GM19099 (cell line): Measurements from ENCODE around the gene FBXW11.

Experiments used
- POLR2A ChIP-seq: IDR thresholded peaks from 3 replicates; pipeline ENCODE4 v1.6.1; 2011; ENCODE audit warnings: low read depth; ENCODE audit not compliant: insufficient read length; ENCODE audit errors: extremely low read depth

The FBXW11 gene

DNA sequence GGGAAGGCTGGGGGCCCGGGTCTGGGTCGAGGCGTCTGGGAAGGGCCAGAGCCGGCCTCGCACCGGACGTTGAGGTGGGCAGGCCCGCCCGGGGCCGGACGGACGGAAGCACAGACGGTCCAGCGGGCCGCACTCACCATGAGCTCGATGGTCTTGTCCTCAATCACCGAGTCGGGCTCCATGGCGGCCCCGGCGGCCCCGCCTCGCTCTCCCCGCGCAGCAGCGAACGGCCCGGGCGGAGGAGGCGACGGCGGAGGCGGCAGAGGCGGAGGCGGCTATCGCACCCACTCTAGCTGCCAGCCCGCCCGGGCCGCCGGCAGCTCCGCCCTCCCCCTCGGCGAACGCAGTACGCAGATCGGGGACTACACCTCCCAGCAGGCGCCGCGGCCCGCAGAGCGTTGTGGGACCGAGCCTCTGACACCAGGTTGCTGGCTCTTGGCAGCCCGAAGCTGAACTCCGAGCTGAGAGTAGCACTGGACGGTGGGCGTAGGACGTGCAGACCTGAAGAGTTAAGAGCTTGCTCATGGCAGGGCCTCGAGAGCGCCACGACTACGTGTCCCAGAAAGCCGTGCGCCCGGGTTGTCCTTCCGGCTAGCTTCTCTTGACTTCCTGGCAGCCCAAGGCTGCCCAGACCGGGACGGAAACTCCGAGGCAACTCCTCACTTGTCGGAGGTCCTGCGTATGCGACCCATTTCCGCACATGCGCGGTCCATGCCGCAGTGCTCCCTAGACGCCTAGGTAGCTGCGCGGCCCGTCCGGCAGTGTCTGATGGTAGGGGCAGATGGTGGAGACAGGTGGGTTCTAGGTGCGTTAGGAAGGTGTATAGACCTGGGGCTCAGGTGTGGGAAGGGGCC, at the start of gene FBXW11:
Gene FBXW11, minus strand, starts transcription at position 318 of the 854 bp plus-strand sequence. Its CDS starts 136 bp downstream, at position 182.
- peak; percentile 95 for TF ChIP-seq POLR2A

DNA sequence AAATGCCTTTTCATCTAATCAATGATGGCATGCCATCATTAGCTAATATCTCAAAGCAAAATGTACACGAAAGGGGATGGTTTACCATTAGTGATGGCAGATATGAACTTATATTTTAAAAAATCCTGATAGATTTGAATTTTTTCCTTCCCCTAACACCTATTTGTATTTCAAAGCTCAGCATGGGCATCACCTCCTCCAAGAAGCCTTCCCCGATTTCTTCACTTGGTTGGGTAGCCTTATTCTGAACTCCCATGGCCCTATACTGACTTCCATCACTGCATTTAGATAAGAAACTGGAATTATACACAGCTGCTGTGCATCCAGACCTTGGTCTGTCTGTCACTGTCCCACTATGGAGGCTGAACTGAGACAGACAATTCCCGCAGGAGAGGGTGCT, 49.6 kb upstream of the FBXW11 start:
- no peak for TF ChIP-seq POLR2A

DNA sequence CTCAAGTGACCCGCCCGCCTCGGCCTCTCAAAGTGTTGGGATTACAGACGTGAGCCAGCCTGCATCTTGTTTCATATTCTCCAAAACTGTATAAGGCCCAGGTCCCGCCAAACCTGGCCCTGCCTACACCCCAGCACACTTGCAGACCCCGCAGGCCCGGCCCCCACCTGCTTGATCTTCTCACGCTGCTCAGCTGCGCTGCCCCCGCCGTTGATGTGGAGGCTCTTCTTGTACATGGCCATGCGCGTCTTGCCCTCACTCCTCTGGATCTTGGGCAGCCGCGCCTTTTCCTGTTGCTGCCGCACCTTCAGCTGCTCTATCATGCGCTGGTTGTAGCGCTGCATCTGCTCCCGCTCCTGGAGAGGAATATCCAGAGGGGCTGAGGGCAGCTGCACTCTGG, 49.0 kb upstream of the FBXW11 start:
- no peak for TF ChIP-seq POLR2A

DNA sequence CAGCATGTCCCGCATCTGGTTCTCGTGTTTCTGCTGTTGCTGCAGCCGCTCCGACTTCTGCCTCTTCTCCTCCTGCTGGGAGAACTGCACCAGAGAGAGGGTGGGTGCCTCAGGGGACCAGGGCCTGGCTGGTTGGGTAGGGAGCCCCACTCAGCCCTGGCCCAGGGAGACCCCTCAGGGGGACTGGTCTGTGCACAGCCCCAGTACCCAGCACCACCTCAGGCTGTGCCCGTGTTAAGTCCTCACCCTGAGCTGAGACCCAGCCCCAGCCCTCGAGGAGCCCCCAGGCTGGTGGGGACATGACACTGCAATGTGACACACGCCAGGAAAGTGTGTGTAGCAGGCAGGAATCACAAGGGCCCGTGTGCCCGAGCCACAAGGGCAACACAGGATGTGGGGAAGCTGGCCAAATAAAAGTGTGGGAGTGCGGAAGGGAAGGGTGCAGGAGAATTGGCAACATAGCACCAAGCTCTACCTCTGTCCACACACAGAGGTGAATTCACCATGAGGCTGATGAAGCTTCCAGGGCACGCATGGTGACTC, 48.2 kb upstream of the FBXW11 start:
- no peak for TF ChIP-seq POLR2A

DNA sequence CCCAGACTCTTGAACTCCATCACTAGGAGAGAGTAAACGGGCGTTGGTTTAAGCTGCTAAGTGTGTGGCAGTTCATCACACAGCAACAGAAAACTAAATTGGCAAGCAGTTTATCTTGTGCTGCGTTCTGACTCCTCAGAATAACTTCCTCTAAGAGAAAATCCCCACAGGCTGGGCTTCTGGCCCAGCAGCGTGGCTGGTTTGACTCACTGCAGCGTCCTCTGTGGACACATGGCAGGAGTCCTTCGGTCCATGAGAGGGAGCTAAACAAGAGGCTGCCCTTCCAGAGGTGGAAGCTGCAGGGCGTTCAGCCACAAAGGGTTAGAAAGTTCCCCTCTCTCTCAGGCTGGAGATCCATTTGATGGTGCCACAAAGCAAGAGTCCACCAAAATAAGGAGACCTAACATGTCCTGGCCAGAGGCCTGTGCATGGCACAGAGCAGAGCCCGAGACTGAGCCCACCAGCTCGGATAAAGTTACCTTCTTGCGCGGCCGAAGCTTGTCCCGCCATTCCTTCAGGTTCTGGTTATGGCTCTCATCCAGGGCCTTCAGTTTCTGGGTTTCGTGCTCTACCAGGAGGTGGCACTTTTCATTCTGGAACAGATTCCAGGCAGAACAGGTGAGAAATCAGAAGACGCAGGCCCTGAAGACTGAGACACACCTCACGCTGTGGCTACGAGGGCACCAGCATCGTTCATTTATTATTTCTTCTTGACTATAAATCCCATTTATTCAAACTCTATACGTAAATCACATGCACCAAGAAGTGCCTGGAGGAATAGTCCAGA, 46.2 kb upstream of the FBXW11 start:
- no peak for TF ChIP-seq POLR2A

DNA sequence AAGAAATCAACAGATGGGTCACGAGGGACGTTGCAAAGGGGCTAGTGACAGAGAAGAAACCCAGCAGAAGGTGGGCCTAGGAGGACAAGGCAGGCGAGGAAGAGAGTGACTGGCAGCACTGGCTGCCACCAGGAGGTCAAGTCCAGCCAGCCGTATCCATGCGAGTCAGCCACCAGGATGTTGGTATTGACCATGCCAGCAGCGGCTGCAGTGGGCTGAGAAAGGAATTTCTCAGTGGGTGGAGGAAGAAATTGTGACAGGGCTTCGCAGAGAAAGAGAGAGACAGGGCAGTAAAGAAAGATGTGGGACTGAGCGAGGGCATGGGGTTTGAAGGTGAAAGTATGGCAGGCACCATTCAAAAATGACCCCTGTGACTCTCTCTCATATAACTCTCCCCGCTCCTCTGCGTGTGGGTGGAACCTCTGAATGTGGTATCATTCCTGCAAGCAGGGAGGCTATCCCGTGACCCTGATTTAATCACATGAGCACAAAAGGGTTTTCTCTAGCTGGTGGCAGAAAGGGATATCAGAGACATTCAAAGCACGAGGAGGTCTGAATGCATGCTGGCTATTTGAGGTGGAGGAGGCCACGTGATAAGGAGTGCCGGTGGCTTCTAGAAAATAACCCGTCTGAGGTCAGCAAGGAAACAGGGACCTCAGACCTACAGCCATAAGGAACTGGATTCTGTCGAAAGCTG, 45.4 kb upstream of the FBXW11 start:
- no peak for TF ChIP-seq POLR2A

DNA sequence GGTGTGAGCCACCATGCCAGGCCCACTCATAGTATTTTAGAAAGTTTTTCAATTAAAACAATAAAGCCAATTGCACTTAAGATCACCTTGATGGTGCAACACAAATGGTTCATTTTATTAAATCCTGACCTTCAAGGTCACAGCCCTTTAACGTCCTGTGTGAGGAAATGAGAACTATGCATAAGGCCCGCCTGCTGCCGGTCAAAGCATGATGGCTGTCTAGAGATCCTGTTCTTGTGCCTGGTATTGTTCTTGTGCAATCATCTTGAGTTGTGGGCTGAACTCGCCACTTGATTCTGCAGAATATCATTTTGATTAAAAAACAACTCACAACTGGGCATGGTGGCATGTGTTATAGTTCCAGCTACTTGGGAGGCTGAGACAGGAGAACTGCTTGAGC, 43.6 kb upstream of the FBXW11 start:
- no peak for TF ChIP-seq POLR2A

DNA sequence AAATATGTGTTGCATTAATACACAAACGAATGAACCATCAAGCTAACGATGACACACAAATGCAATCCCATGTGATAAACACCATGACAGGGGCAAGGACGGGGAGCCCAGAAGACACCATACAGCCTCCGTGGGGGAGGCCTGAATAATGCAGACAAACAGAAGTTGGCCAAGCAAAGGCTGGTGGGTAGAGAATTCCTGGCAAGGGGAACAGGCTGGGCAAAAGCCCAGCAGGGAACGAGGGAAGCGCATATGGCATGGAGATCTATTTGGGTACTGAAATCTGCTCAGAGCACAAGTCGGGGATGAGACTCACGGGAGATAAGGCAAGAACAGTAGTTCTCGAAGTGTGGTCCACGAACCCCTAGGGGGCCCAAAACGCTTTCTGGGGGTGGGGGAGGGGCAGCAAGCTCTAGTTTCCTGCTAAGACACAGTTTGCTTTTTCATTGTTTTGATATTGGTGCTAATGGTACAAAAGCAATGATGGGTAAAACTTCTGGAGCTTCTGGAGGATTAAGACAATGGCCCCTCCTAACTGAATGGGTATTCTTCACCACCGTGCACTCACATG, 42.9 kb upstream of the FBXW11 start:
- no peak for TF ChIP-seq POLR2A

DNA sequence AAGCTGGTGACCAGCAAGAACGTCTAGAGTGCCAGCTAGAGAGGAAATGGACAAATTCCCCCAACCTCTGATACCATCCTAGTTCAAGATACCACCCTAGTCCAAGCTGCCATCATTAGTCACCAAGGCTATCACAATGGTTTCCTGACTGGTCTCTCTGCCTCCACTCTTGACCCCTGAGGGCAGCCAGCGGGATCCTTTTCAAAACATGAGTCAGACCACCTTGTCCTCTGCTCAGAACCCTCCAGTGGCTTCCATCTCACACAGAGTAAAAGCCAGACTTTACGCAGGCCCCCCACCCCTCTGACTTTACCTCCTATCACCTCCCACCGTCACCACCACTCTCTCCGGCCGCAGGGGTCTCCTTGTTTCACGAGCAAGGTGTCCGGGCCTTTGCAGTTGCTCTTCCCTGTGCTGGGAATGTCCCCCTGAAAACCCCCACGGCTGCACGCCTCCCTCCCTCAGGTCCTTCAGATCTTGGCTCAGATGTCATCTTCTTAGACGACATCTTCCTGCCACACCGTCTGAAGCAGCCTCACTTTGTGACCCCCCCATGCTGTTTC, 42.2 kb upstream of the FBXW11 start:
- TF ChIP-seq POLR2A = no peak

DNA sequence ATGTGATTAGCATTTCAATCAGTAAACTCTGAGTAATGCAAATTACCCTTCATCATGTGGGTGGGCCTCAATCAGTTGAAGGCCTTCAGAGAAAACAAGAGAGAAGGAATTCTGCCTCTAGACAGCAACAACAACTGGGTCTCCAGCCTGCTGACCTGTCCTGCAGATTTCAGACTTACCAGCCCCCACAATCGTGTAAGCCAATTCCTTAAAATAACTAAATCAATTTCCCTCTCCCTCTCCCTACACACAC, 41.7 kb upstream of the FBXW11 start:
- TF ChIP-seq POLR2A = no peak

DNA sequence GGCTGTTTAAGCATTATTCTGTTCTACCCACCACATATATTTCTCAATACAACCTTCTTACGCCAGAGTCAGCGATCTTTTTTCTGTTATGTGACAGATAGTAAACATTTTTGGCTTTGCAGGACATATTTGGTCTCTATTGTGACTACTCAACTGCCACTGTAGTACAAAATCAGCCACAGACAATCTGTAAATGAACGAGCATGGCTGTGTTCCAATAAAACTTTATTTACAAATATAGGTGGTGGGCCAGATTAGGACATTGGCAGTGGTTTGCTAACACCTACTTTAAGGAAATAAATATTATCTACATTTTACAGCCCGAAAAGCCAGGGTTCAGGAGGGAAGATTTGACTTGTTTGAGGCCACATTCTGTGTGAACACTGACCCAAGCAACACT, 40.2 kb upstream of the FBXW11 start:
- TF ChIP-seq POLR2A = no peak

DNA sequence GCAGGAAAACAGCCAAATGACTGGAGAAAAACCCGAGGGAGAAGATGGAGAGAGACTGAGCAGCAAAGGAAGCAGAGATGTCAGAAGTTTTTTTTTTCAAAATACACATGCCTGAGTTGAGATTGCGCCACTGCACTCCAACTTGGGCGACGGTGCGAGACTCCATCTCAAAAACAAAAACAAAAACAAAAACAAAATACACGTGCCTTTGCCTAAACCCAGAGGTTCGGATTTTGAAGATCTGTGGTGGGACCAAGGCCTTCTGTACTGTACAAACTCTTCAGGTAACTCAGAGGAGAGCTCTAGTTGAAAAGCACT, 38.8 kb upstream of the FBXW11 start:
- no peak for TF ChIP-seq POLR2A

DNA sequence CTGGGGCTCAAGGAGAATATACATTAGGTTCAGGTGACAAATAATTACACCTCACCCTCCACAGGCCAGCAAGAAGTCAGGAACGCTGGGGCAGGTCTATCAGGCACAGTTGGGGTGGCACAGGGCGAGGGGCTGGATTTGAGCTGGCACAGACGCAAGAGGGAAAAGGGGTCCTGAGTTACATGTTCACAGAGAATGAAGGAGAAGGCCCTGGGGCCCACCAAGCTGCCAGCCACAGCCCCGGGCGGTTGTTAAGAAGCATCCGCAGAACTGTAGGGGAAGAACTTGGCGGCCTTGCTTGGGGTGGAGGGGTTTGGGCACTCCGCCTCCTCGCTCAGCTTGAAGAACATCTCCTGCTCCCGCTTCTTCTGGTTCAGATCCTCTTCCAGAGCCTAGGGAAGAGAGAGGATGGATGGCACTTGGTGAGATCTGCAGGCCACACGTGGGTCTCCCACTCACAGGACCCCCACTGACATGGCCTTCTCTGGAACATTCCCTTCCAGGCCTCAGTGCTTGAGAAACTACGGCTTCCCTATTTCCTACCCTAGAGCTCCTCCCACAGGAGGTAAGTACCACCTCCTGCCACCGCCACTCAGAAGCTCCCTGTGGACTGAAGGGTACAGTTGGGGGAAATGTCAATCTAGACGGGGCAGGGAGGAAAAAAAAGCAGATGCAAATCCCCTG, 38.3 kb upstream of the FBXW11 start:
- no peak for TF ChIP-seq POLR2A

DNA sequence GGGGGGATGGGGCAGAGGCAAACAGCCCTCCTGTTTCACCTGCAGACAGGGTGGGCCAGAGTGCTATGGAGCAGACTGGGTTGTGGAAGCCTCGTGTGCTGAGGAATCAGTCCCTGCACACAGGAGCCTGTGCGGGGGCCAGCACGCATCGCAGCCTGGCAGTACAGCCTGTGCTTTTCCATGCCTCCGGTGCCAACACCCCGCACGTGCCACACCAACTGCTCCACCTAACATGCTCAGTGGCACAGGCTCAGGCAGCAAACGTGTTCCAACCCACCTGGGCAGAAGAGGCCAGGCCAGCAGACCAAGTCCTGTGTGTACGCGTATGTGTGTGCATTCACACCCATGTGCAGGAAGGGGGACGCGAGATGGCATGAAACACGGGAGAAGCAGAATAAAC, 37.4 kb upstream of the FBXW11 start:
- no peak for TF ChIP-seq POLR2A
